ENCODE data around the gene KRT84. TPM values are rescaled to one million over a fixed set of nuclear protein-coding genes. Genes with fewer than 3 reads are reported as not detected.
"Not testable (repeated sequence)": the region's sequence is repeated elsewhere in the genome, so short reads cannot be mapped to it uniquely, and the experiment has no call there.

The KRT84 gene
- total RNA-seq, 1 donor: not detected

- Histone ChIP-seq H4K20me1 (ENCODE audit: insufficient read depth, low read length) (no peaks in the 10 kb centered on the region), H3K4me1 (ENCODE audit: insufficient read depth, low read length) (peaks cover 4% of the 10 kb centered on the region), H3K79me2 (ENCODE audit: insufficient read depth, low read length) (no peaks in the 10 kb centered on the region), H3K36me3 (ENCODE audit: insufficient read depth, low read length) (no peaks in the 10 kb centered on the region), H2AFZ (ENCODE audit: low read length) (no peak overlapping the region), H3K4me2 (ENCODE audit: insufficient read depth, low read length) (no peak overlapping the region), H3K27ac (ENCODE audit: low read depth, low read length) (no peak overlapping the region), H3K9me3 (ENCODE audit: low read depth, low read length) (no peaks in the 10 kb centered on the region), H3K27me3 (ENCODE audit: insufficient read depth, low read length) (peaks cover 13% of the 10 kb centered on the region), H3K4me3 (ENCODE audit: insufficient read depth, low read length) (no peak overlapping the region)
- no peak for DNase-seq (ENCODE audit: insufficient read length, low spot score, missing footprints)
- TF ChIP-seq CTCF (IDR thresholded peaks at IDR 0.05; ENCODE audit: extremely low read depth, low read depth, low read length): no peak
Measured at GRCh38 chr12:52411815-52412214, 26.4 kb upstream of the KRT84 start.

GRCh38 chr12:52410589-52411248 is 25.3 kb upstream of the KRT84 start:
- H3K4me2 ChIP-seq (ENCODE audit: insufficient read depth, low read length); DNase-seq (ENCODE audit: insufficient read length, low spot score, missing footprints): not testable (repeated sequence)

GRCh38 chr12:52407918-52408317 is 22.5 kb upstream of the KRT84 start:
- H3K4me1 ChIP-seq (ENCODE audit: insufficient read depth, low read length): no peaks in the 10 kb centered on the region
- no peak for DNase-seq (ENCODE audit: insufficient read length, low spot score, missing footprints)
- H3K79me2 ChIP-seq (ENCODE audit: insufficient read depth, low read length): no peaks in the 10 kb centered on the region
- H2AFZ ChIP-seq (ENCODE audit: low read length): no peak overlapping the region
- no peak for TF ChIP-seq CTCF (IDR thresholded peaks at IDR 0.05; ENCODE audit: extremely low read depth, low read depth, low read length)
- H3K4me3 ChIP-seq (ENCODE audit: insufficient read depth, low read length): no peak overlapping the region
- H3K27me3 ChIP-seq (ENCODE audit: insufficient read depth, low read length): peaks cover 20% of the 10 kb centered on the region
- H3K4me2 ChIP-seq (ENCODE audit: insufficient read depth, low read length): no peak overlapping the region
- H3K27ac ChIP-seq (ENCODE audit: low read depth, low read length): no peak overlapping the region
- no peaks in the 10 kb centered on the region for H4K20me1 ChIP-seq (ENCODE audit: insufficient read depth, low read length)
- H3K9me3 ChIP-seq (ENCODE audit: low read depth, low read length): no peaks in the 10 kb centered on the region
- H3K36me3 ChIP-seq (ENCODE audit: insufficient read depth, low read length): no peaks in the 10 kb centered on the region

More at GRCh38 chr12:52410589-52411248, 25.3 kb upstream of the KRT84 start:
- H3K36me3 ChIP-seq (ENCODE audit: insufficient read depth, low read length); H3K9me3 ChIP-seq (ENCODE audit: low read depth, low read length); H3K79me2 ChIP-seq (ENCODE audit: insufficient read depth, low read length); H3K4me3 ChIP-seq (ENCODE audit: insufficient read depth, low read length); H4K20me1 ChIP-seq (ENCODE audit: insufficient read depth, low read length); H2AFZ ChIP-seq (ENCODE audit: low read length); H3K4me1 ChIP-seq (ENCODE audit: insufficient read depth, low read length); H3K27ac ChIP-seq (ENCODE audit: low read depth, low read length): not testable (repeated sequence)
- peaks cover 13% of the 10 kb centered on the region for H3K27me3 ChIP-seq (ENCODE audit: insufficient read depth, low read length)

- H3K27me3 ChIP-seq (ENCODE audit: insufficient read depth, low read length): peaks cover 28% of the 10 kb centered on the region
- no peak for DNase-seq (ENCODE audit: insufficient read length, low spot score, missing footprints)
Measured at GRCh38 chr12:52405922-52406385, 20.5 kb upstream of the KRT84 start, which contains the start of gene KRT82. TSS of gene KRT82 (minus strand) at chr12:52406335. CDS start at chr12:52406277, 58 bp downstream.

More at GRCh38 chr12:52405922-52406385, 20.5 kb upstream of the KRT84 start, which contains the start of gene KRT82:
- TF ChIP-seq CTCF (IDR thresholded peaks at IDR 0.05; ENCODE audit: extremely low read depth, low read depth, low read length): no peak
- Histone ChIP-seq H2AFZ (ENCODE audit: low read length) (no peak within 1 kb of the TSS), H3K4me1 (ENCODE audit: insufficient read depth, low read length) (peaks cover 4% of the 10 kb centered on the region), H3K27ac (ENCODE audit: low read depth, low read length) (no peak within 1 kb of the TSS), H3K4me2 (ENCODE audit: insufficient read depth, low read length) (no peak within 1 kb of the TSS), H3K4me3 (ENCODE audit: insufficient read depth, low read length) (no peak within 1 kb of the TSS), H4K20me1 (ENCODE audit: insufficient read depth, low read length) (no peaks in the 10 kb centered on the region), H3K9me3 (ENCODE audit: low read depth, low read length) (no peaks in the 10 kb centered on the region), H3K36me3 (ENCODE audit: insufficient read depth, low read length) (no peaks in the 10 kb centered on the region), H3K79me2 (ENCODE audit: insufficient read depth, low read length) (no peaks in the 10 kb centered on the region)
